Muscle of leg (tissue), 11 donors: ENCODE results near the gene NLRP12. TPM values are rescaled to one million over a fixed set of nuclear protein-coding genes. Genes with fewer than 3 reads are reported as not detected.
A peak's percentile ranks its signal among the peaks of the same experiment; 100 is the strongest.

Experiments used
- DNase-seq: peaks from one replicate; pipeline ENCODE4 v3.0.0; 2013
- H3K27ac ChIP-seq: one replicate; pipeline ENCODE4 v1.5.1; 2013; ENCODE audit warnings: mild to moderate bottlenecking, low read length, control low read depth
- H3K27me3 ChIP-seq: one replicate; pipeline ENCODE4 v1.6.1; 2013; ENCODE audit warnings: low read length; ENCODE audit not compliant: control insufficient read depth, insufficient read depth
- H3K36me3 ChIP-seq: one replicate; pipeline ENCODE4 v1.6.1; 2013; ENCODE audit warnings: low read length; ENCODE audit not compliant: control insufficient read depth, insufficient read depth
- H3K4me1 ChIP-seq: one replicate; pipeline ENCODE4 v1.6.1; 2013; ENCODE audit warnings: low read length; ENCODE audit not compliant: control insufficient read depth, insufficient read depth
- H3K4me3 ChIP-seq: one replicate; pipeline ENCODE4 v1.5.1; 2013; ENCODE audit warnings: low read length, control low read depth
- H3K9me3 ChIP-seq: replicated peaks from 2 replicates; pipeline ENCODE4 v1.6.1; 2013; ENCODE audit warnings: low read depth, low read length; ENCODE audit not compliant: control insufficient read depth
- WGBS: methylation state at CpG from one replicate; pipeline ENCODE4 v1.1.5; 2013; ENCODE audit warnings: missing lambda C conversion rate; ENCODE audit not compliant: insufficient coverage; 5-methylcytosine and 5-hydroxymethylcytosine counted together
- polyA plus RNA-seq, 8 donors: library from polyadenylated mRNA; unstranded; fragments of 120-200 nt; gene quantifications; one replicate each; pipeline versions ENCODE4 v1.2.1 to v1.2.3, GENCODE V29; 2013; ENCODE audit warnings: inconsistent platforms in 1 of 8, low replicate concordance in 1 of 8; ENCODE audit not compliant: insufficient read length in 8 of 8, insufficient read depth in 1 of 8
- total RNA-seq: library from RNA; stranded (reverse); fragments of 120-200 nt; gene quantifications from one replicate; pipeline ENCODE4 v1.2.4, GENCODE V29; 2013

NLRP12 gene
- total and polyA plus RNA-seq, 9 donors, result 0.22 to 0.49 (median 0.33) TPM

DNA sequence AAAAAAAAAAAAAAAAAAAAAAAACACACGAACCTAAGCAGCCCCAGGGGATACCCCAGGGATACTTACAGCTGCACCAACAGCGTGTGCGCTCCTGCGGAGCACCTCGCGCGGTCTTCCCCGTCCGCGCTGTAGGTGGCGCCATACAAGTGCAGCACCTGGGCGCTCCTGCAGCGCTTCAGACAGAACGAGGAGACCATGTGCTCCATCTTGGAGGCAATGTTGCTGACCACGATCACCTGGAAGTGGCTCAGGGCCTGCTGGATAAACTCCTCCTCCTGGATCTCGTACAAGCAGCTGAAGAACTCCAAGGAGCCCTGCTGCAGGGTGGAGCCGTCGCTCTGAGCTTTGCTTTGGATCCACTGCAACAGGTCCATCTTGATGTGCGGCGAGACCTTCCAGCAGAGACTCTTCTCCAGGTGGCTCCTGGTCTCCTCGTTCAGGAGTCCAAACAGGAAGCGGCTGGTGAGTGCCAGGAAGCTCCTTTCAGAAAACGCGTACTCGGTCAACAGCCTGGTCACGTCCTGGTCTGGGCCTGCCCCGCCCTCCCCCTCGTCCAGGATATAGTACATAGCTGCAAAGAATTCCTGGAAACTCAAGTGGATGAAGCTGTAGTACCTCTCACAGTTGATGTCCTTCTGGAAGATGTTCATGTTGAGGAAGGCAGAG lies 14.5 kb downstream of the NLRP12 start:
- no peaks in the 10 kb centered on the region for H3K9me3 ChIP-seq
- H3K27me3 ChIP-seq, result peaks cover 2% of the 10 kb centered on the region
- no peaks in the 10 kb centered on the region for H3K36me3 ChIP-seq
- WGBS, result 76% methylated on average over 27 of the region's 28 CpGs
- H3K4me1 ChIP-seq, result no peaks in the 10 kb centered on the region
- DNase-seq, result peak; percentile 28
- H3K27ac ChIP-seq, result peak overlapping the region; percentile 51
- H3K4me3 ChIP-seq, result no peak overlapping the region

GRCh38 chr19:53808710-53809125 lies 15.4 kb downstream of the NLRP12 start:
- H3K36me3 ChIP-seq, result no peaks in the 10 kb centered on the region
- no peak overlapping the region for H3K27ac ChIP-seq
- no peaks in the 10 kb centered on the region for H3K9me3 ChIP-seq
- peak; percentile 59 for DNase-seq
- peaks cover 2% of the 10 kb centered on the region for H3K27me3 ChIP-seq
- no peaks in the 10 kb centered on the region for H3K4me1 ChIP-seq
- no CpG with 5 or more reads among the region's 5 CpGs for WGBS
- H3K4me3 ChIP-seq, result no peak overlapping the region

DNA sequence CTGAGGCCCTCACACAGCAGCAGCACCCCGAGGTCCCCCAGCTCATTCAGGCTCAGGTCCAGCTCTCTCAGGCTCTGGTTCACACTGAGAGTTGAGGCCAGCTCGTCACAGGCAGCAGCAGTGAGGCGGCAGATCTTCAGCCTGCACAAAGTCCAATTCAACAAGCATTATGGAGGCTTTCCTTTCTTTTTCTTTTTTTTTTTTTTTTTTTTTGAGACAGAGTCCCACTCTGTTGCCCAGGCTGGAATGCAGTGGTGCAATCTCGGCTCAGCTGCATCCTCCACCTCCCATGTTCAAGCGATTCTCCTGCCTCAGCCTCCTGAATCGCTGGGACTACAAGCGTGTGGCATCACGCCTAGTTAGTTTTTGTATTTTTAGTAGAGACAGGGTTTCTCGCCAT lies 22.9 kb downstream of the NLRP12 start:
- Histone ChIP-seq H3K27me3 (no peaks in the 10 kb centered on the region), H3K4me1 (no peaks in the 10 kb centered on the region), H3K4me3 (no peak overlapping the region), H3K9me3 (no peaks in the 10 kb centered on the region), H3K36me3 (no peaks in the 10 kb centered on the region), H3K27ac (no peak overlapping the region)
- WGBS, result 72% methylated on average over 3 of the region's 9 CpGs
- DNase-seq, result no peak

DNA sequence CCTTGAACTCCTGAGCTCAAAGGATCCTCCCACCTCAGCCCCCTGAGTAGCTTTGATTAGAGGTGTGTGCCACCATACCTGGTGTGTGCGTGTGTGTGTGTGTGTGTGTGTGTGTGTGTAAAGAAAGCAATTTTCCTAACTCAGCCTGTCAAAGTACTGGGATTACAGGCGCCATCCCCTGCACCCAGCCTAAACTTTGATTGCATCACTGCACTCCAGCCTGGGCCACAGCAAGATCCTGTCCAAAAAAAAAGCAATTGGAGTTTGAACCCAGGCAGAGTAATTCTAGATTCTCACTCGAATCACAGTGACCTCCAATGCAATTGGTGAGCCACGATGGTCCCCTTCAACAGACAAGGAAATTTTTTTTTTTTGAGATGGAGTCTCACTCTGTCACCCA lies 29.1 kb downstream of the NLRP12 start:
- Histone ChIP-seq H3K4me1 (no peaks in the 10 kb centered on the region), H3K9me3 (no peaks in the 10 kb centered on the region), H3K36me3 (no peaks in the 10 kb centered on the region), H3K4me3 (no peak overlapping the region), H3K27me3 (no peaks in the 10 kb centered on the region), H3K27ac (no peak overlapping the region)
- no CpG with 5 or more reads among the region's 4 CpGs for WGBS
- DNase-seq, result no peak

GRCh38 chr19:53792721-53793433 lies 31.2 kb downstream of the NLRP12 start:
- H3K36me3 ChIP-seq, result no peaks in the 10 kb centered on the region
- no peak overlapping the region for H3K4me3 ChIP-seq
- DNase-seq, result peak; percentile 81
- 19% methylated on average over 6 of the region's 10 CpGs for WGBS
- H3K27ac ChIP-seq, result no peak overlapping the region
- no peaks in the 10 kb centered on the region for H3K4me1 ChIP-seq
- H3K27me3 ChIP-seq, result no peaks in the 10 kb centered on the region
- H3K9me3 ChIP-seq, result no peaks in the 10 kb centered on the region

DNA sequence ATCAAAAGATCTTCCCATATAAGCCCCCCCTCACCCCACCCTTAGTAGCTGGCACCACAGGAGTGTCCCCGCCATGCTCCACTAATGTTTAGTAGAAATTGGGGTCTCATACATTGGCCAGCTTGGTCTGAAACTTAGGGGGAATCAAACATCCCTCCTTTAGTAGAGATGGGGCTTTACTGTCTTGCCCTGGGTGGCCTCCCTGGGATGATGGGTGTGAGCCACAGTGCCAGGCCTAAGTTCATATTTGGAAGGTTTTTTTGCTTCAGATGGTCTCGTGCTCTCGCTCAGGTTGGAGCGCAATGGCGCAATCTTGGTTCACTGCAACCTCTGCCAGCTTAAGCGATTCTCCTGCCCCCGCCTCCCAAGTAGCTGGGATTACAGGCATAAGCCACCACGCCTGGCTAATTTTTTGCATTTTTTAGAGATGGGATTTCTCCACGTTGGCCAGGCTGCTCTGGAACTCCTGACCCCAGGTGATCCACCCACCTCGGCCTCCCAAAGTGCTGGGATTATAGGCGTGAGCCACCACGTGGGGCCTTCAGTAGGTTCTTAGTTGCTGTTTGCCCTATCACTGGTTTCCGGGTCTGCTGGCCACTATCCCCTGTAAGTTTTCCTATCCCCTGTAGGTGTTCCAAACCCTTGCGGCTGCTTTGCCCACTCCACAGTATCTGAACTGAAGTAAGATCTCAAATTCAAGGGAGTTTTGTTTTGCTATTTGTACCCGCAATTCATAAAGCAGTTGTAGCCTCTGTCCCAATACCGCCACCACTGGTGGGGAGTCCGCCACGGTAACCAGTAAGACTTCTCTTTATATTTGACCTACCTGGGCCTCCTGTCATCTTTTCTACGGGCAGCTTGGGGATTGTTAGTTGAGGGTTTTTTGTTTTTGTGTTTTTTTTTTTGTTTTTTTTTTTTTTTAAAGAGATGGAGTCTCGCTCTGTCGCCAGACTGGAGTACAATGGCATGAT lies 34.1 kb downstream of the NLRP12 start:
- no peak overlapping the region for H3K4me3 ChIP-seq
- no peaks in the 10 kb centered on the region for H3K27me3 ChIP-seq
- no peaks in the 10 kb centered on the region for H3K36me3 ChIP-seq
- 92% methylated on average over 10 of the region's 21 CpGs for WGBS
- no peak for DNase-seq
- no peak overlapping the region for H3K27ac ChIP-seq
- no peaks in the 10 kb centered on the region for H3K9me3 ChIP-seq
- no peaks in the 10 kb centered on the region for H3K4me1 ChIP-seq

DNA sequence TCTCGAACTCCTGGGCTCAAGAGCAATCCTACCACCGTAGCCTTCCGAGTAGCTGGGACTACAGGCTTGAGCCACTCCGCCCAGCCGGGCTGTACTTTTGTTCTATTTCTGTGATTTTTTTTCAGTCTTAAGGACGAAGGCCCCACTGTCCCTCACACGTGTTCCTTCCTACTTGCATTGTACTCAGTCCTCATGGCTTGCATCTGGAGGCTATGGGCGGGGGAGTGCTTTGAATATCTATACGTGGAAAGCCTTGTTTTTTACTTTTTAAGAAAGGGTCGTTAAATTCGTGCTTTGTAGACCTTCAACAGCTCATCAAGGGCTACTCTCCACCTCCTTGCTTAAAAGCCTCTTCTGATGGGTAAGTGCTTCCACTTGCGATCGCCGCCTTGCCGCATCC lies 36.8 kb downstream of the NLRP12 start:
- Histone ChIP-seq H3K4me3 (no peak overlapping the region), H3K9me3 (no peaks in the 10 kb centered on the region), H3K27ac (no peak overlapping the region), H3K36me3 (no peaks in the 10 kb centered on the region), H3K4me1 (no peaks in the 10 kb centered on the region), H3K27me3 (no peaks in the 10 kb centered on the region)
- 82% methylated on average over 6 of the region's 15 CpGs for WGBS
- no peak for DNase-seq

- Histone ChIP-seq H3K4me3 (no peak overlapping the region), H3K27me3 (no peaks in the 10 kb centered on the region), H3K27ac (no peak overlapping the region), H3K36me3 (no peaks in the 10 kb centered on the region), H3K9me3 (no peaks in the 10 kb centered on the region), H3K4me1 (no peaks in the 10 kb centered on the region)
- WGBS, result 87% methylated on average over 2 of the region's 7 CpGs
- no peak for DNase-seq
Observed at GRCh38 chr19:53786744-53787143, 37.4 kb downstream of the NLRP12 start.

DNA sequence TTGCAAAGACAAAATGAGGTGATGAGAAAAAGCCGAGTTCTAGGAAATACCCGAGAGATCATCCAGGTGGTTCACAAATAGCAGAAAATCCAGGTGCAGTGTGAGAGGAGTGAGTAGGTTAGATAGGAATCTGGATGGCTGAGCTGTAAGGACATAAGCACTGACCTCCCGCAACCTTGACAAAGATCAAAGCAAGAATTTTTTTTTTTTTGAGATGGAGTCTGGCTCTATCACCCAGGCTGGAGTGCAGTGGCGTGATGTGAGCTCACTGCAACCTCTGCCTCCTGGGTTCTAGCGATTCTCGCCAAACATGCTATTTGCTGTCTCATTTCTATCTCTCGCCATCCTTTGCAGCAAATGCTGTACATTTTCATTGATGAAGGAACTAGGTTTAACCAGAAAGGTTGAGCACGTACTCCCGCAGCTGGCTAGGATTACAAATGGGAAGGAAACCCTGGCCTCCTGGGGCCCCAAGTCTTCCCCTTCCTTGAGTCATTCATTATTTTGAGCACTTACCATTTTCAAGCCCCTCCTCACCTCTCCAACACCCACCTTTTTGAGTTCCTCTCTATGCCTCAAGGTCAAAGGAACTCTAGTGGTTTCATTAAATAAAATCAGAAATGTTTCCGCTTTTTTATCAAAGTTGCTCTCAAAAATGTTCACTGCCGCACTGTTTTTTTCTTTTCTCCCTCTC lies 38.8 kb downstream of the NLRP12 start:
- Histone ChIP-seq H3K27me3 (no peaks in the 10 kb centered on the region), H3K36me3 (no peaks in the 10 kb centered on the region), H3K4me1 (no peaks in the 10 kb centered on the region), H3K27ac (peak overlapping the region; percentile 67), H3K4me3 (no peak overlapping the region), H3K9me3 (no peaks in the 10 kb centered on the region)
- DNase-seq, result peak; percentile 27
- 51% methylated on average over 7 of the region's 11 CpGs for WGBS
